HG03039 (cell line): ENCODE measurements around the gene MEG3.

Experiments
- ATAC-seq: cut with Tn5 transposase; IDR thresholded peaks from one replicate; pipeline ENCODE4 v1.9.1; 2021; ENCODE audit warnings: mild to moderate bottlenecking, moderate library complexity; ENCODE audit not compliant: unreplicated experiment

The MEG3 gene

DNA sequence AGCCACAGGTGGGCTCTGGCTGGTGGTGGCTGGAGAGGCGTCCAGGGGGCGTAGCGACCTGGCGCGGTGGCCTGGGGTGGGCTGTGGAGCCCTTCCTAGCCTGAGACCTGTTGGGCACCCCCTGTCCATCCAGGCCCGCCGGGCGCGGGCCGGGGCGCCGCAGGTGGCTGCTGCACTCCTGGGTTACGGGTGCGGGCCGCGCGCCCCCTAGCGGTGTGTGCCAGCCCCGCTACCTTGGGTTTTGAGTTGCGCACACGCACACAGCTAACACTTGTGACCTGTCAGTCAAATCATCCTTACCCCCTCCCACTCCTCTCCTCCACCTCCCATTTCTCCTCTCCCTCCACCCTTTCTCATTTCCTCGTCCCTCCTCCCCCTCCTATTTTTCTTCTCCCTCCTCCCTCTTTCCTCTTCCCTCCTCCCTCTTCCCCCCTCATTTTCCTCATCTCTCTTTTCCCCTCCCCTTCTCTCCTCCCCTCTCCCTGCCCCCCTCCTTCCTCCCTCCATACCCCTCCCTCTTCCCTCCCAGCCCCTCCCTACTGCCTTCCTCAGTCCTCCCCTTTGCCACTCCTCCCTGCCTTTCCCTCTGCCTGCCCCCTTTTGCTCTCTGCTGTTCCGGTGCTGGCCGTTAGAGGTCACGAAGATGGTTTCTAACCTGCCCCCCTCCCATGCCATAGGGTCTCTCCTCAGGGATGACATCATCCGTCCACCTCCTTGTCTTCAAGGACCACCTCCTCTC, 2.3 kb downstream of the MEG3 start:
- no peak for ATAC-seq

DNA sequence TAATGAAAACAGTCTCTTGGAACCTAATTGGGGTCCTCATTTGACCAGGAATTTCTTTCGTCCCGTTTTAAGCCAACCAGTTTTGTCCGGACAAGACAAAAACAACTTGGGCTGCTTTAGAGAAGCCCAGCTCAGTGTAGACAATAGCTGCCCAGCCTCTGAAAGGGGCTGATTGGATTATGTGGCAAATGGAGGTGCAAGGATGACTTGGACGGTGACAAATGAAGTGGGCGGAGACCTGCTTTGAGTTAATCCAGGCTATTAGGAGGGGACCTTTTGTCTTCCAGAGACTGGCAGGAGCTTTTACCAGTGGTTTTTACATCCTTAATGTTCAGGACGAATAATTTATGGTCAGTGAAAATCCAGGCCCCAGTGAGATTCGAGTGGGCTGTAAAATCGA, 4.8 kb downstream of the MEG3 start:
- ATAC-seq = no peak

- ATAC-seq = no peak
Measured at GRCh38 chr14:100832311-100832960, 6.5 kb downstream of the MEG3 start.

GRCh38 chr14:100834082-100834793, 8.3 kb downstream of the MEG3 start:
- ATAC-seq = no peak

- ATAC-seq = no peak
Measured at GRCh38 chr14:100834794-100835547, 9.1 kb downstream of the MEG3 start.

GRCh38 chr14:100835548-100836310, 9.8 kb downstream of the MEG3 start:
- ATAC-seq = no peak

DNA sequence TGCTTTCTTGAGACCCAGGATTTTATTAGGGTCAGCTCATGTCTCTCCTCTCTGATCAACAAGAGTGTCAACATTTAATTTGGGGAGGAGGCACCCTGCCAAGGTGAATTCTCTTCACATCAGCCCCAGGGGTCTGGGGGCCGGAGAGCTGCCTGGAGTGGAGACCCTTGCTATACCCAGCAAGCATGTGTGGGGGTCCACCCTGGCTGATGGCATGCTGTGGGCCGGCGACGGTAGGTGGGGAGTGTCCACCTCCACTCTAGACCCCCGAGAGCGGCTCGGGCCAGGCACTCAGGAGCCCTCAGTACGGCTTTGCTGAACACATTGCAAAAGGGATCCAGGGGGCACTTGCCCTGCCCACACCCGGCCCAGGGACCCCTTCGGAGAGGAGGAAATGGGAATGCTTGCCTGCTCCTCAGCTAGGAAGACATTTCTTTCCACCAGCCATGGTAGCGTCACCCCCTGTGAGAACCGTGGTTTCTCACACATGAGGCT, 10.4 kb downstream of the MEG3 start:
- ATAC-seq = no peak

DNA sequence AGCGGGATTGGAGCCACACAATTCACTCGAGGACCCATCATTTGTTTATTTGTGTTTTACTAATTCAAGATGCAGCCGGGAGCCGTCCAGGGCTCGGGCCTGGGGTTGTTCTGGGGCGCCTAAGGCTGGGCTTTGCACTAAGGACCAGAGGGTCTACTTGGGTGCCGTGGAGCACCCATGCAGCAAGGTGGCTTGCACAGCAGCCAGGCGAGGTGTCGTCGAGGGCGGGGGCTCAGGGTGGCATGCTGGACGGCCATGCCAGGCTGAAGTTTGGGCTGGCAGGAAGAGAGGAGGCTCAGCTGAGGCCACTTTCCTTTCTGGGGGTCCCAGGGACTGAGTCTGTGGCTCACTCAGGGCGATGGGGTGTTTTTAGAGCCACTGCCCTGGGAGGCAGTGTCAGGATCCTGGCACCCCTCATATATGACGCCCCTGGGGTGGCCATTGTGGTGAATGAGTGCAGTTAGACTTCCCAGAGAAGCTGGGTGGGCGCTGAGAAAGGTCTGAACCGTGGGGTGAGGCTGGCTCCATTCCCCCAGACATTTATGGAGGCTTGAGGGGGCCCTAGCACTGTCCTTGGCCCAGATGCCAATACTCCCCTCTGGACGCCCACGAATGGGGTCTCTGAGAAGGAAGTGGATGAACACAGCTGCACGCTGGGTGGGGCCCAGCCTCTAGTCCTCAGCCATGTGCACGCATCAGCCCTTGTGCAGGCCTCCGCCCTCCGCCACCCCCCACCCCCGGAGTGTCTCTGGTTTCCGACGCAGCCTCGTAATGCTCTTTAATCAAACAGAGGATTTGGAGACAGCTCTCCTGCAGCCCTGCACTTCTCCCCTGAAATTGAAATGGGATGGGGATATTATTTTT, 11.3 kb downstream of the MEG3 start:
- ATAC-seq = no peak

DNA sequence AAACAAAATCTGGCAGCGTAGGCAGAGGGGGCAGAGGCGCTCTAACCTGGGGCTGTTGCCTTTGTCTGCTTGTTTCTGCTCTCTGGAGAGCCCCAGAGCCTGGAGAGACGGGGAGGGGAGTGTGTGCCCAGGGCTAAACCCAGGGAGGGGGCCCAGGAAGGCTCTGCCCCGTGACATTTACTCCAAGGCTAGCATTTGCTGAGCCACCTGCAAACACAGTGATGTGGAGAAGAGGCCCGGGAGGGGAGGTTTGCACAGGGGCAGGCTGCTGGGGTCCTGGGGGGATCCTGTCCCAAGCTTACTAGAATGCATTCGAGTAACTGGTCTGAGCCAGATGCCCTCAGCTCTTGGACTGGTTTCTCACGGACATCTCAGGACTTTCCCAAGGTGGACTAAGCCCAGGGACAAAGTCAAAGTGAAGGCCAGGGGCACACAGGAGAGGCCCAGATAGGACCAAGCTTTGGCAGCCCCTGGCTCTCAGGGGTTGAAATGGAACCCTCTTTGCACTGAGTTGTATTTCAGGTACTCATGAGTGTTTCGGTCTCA, 12.0 kb downstream of the MEG3 start:
- no peak for ATAC-seq

DNA sequence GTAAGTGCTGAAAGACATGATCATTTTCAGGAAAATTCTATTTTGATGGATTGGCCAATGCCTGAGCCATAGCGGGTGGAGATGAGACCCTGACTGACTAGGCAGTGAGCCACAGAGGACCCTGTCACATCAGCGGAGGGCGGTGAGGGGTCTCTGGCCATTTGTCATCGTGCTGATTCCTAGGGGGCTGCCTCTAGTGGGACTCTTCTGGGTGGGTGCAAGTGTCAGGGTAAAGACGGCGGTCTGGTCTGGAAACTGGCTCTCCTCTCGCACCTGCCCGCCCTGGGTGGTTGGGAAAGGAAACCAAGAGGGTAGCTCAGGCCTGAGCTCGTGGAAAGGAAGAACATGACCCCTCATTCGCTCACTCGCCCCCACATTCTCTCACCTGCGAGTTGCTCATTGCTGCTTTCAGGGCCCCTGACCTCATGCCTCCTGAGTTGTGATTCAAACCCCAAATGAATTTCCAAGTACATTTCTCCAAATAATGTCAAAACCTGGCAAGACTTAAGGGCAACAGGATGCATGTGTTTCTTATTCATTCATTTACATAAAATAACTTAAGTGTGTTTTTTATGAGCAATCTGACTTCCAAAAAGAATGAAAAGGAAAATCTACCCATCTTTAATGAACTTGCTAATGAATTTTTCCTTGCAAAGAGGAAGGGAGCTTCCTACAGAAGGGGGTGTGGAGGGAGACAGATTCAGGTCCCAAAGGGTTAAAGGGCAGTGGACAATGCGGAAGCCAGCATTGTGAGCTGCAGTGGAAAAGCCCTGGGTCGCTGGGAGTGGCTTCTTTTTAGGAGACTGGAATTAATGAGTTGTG, 12.8 kb downstream of the MEG3 start:
- ATAC-seq = no peak

- ATAC-seq = no peak
Measured at GRCh38 chr14:100839315-100839585, 13.3 kb downstream of the MEG3 start.

DNA sequence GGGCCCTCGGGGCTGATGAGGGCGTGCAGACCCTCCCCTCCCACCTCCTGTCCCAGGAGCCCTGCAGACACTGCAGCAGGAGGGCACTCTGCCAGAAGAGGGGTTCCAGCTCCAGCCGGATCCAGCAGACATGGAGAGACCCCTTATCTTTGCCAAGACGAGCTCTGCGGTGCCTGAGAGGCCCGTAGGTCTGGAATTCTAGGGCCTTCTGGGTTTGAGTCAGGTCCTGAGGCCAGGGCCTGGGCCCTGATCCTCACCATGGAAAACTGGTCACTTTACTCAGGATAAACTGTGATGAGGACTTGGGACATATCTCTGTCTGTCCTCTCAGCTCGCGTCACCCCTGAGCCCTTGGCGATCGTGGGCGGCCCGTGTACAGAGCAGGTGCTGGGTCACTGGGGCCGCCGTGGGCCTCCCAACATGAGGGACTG, 13.8 kb downstream of the MEG3 start:
- no peak for ATAC-seq

GRCh38 chr14:100840286-100841065, 14.6 kb downstream of the MEG3 start:
- ATAC-seq = no peak

GRCh38 chr14:100841066-100841760, 15.3 kb downstream of the MEG3 start:
- ATAC-seq = no peak

GRCh38 chr14:100841761-100842403, 16.0 kb downstream of the MEG3 start:
- no peak for ATAC-seq

GRCh38 chr14:100842799-100843198, 16.9 kb downstream of the MEG3 start:
- no peak for ATAC-seq

- ATAC-seq = no peak
Measured at GRCh38 chr14:100844082-100844408, 18.1 kb downstream of the MEG3 start.
